HCT116 (cell line): ENCODE data around the gene RFPL1.

ENCODE experiments used
- CTCF ChIP-seq, 3 experiments: fragments of 200-600 bp in 1 of 3; sonication (generic) in 1 of 3; IDR thresholded peaks in 2 of 3; conservative IDR thresholded peaks in 1 of 3; 2 replicates each; pipeline ENCODE4 v1.5.1; 2012 to 2017; ENCODE audit warnings: low read depth in 2 of 3, low read length in 2 of 3, antibody characterized with exemption in 1 of 3, borderline replicate concordance in 1 of 3, control low read depth in 1 of 3, mild to moderate bottlenecking in 1 of 3, mixed read lengths in 1 of 3, mixed run types in 1 of 3, moderate library complexity in 1 of 3; ENCODE audit not compliant: insufficient read depth in 1 of 3
- EZH2phosphoT487 ChIP-seq: fragments of 200-600 bp; IDR thresholded peaks from 2 replicates; pipeline ENCODE4 v1.6.1; 2018; ENCODE audit warnings: antibody characterized with exemption, borderline replicate concordance
- POLR2AphosphoS5 ChIP-seq: IDR thresholded peaks from 2 replicates; pipeline ENCODE4 v1.6.1; 2011; ENCODE audit warnings: mild to moderate bottlenecking, low read depth, low read length, moderate library complexity
- REST ChIP-seq: IDR thresholded peaks from 2 replicates; pipeline ENCODE4 v1.6.1; 2012; ENCODE audit warnings: low read depth
- ZFX ChIP-seq: fragments of 450-650 bp; IDR thresholded peaks from 2 replicates; pipeline ENCODE4 v1.6.1; 2017

GRCh38 chr22:29480262-29480511 lies 41.8 kb downstream of the RFPL1 start:
- TF ChIP-seq ZFX (no peak), EZH2phosphoT487 (no peak), REST (no peak), CTCF (IDR thresholded peaks at IDR 0.05 in 2 of 3, conservative IDR thresholded peaks at IDR 0.05 in 1 of 3; ENCODE audit: borderline replicate concordance in 1 of 3, insufficient read depth in 1 of 3, low read depth in 2 of 3, low read length in 2 of 3) (no peak), POLR2AphosphoS5 (no peak)
